Measurements from ENCODE around the gene DNAJB2. TPM values are rescaled to one million over a fixed set of nuclear protein-coding genes. Genes with fewer than 3 reads are reported as not detected.

The DNAJB2 gene
- total and polyA plus RNA-seq, 2 of the 8 experiments (the other 6 are each of a cell fraction or from before 2014, with no cell fraction given), result 21.0 to 26.3 TPM

GRCh38 chr2:219289537-219290361 is 10.6 kb downstream of the DNAJB2 start:
- Histone ChIP-seq H2BK12ac (ENCODE audit: low read depth, low read length) (no peak overlapping the region), H3K4me3 (ENCODE audit: extremely low read depth in 1 of 4, insufficient read depth in 2 of 4, low read depth in 3 of 4, low read length in 4 of 4) (no peak overlapping the region), H4K91ac (replicated peaks; ENCODE audit: insufficient read length, low read length) (no peak overlapping the region), H3K27me3 (replicated peaks in 1 of 4; ENCODE audit: control insufficient read depth in 3 of 4, extremely low read depth in 1 of 4, insufficient read depth in 3 of 4, low read length in 3 of 4) (peaks cover 0 to 8% (median 3%) of the 10 kb centered on the region in 4 experiments; a peak in 3 of 7 replicates), H3K23me2 (ENCODE audit: low read depth, low read length) (peaks cover 4% of the 10 kb centered on the region; the same call in 1 of the 2 replicates), H3K36me3 (ENCODE audit: control insufficient read depth in 2 of 4, insufficient read depth in 4 of 4, low read length in 3 of 4) (no peaks in the 10 kb centered on the region; a peak in 1 of 8 replicates), H4K20me1 (replicated peaks in 1 of 2; ENCODE audit: control insufficient read depth in 1 of 2, insufficient read depth in 2 of 2, low read length in 2 of 2) (peaks cover 0 to 2% of the 10 kb centered on the region in 2 experiments), H3K9me3 (ENCODE audit: insufficient read depth in 2 of 2, low read depth in 1 of 2, low read length in 1 of 2) (0 out of 4 replicates have a peak, but pooled peaks cover 0 to 5% of the 10 kb centered on the region in 2 experiments), H2AK5ac (ENCODE audit: low read depth, low read length) (no peak overlapping the region), H3K4me2 (ENCODE audit: insufficient read depth in 1 of 2, low read depth in 2 of 2, low read length in 2 of 2) (no peak overlapping the region), H4K8ac (ENCODE audit: extremely low read depth, insufficient read depth, low read length) (peak overlapping the region; percentile 37; the same call in 1 of the 2 replicates), H2BK120ac (replicated peaks; ENCODE audit: low read depth, low read length) (no peak overlapping the region), H3K23ac (ENCODE audit: insufficient read length) (no peak overlapping the region), H3K27ac (ENCODE audit: low read depth, low read length) (no peak overlapping the region), H3K4ac (replicated peaks; ENCODE audit: insufficient read length, low read depth, low read length) (no peak overlapping the region), H3K18ac (ENCODE audit: extremely low read depth, low read length) (no peak overlapping the region), H2BK5ac (ENCODE audit: low read depth, low read length) (no peak overlapping the region), H4K5ac (ENCODE audit: insufficient read length, low read depth, low read length) (no peak overlapping the region), H3K56ac (replicated peaks; ENCODE audit: insufficient read length, low read depth, low read length) (no peak overlapping the region), H3K14ac (ENCODE audit: insufficient read length) (no peak overlapping the region), H2BK20ac (ENCODE audit: low read length) (no peak overlapping the region), H3K79me1 (ENCODE audit: low read depth, low read length) (no peaks in the 10 kb centered on the region), H3K4me1 (replicated peaks in 1 of 4; ENCODE audit: control insufficient read depth in 3 of 4, insufficient read depth in 4 of 4, low read length in 3 of 4) (peaks cover 0 to 12% (median 7%) of the 10 kb centered on the region in 4 experiments; a peak in 6 of 7 replicates), H3K9ac (replicated peaks in 1 of 4; ENCODE audit: extremely low read depth in 1 of 4, low read depth in 3 of 4, low read length in 3 of 4) (no peak overlapping the region), H2AFZ (ENCODE audit: low read length) (no peak overlapping the region), H2BK15ac (ENCODE audit: low read length) (no peak overlapping the region), H3K79me2 (ENCODE audit: control insufficient read depth in 1 of 2, insufficient read depth in 2 of 2, low read length in 2 of 2) (no peaks in the 10 kb centered on the region)
- ChIA-PET CTCF (ENCODE audit: partially characterized antibody) (interaction anchor here (0.9 to 9.0 kb wide), 9 partner anchors 8 to 251 kb away, joined by 3 to 220 read pairs (median 4); partner anchors contain the start of genes DNAJB2, GLB1L, PTPRN and STK16), POLR2A (ENCODE audit: partially characterized antibody) (interaction anchor here (0.9 to 2.3 kb wide), 4 partner anchors 12 to 45 kb away, joined by 3 to 13 read pairs (median 3); partner anchors contain the start of gene TUBA4B)
- DNase-seq (ENCODE audit: low read depth in 1 of 2, low spot score in 2 of 2) (no peak), FAIRE-seq (no peak)
- WGBS, 2 experiments (ENCODE audit: extremely low coverage in 1 of 2, insufficient coverage in 1 of 2, insufficient read length in 1 of 2, insufficient replicate concordance in 2 of 2, low coverage in 1 of 2, low lambda C conversion rate in 2 of 2, missing lambda C conversion rate in 1 of 2), result 94% methylated on average over 16 of the region's 16 CpGs; no CpG with 5 or more reads in 1 of the 2 experiments
- TF ChIP-seq NANOG (IDR thresholded peaks at IDR 0.05; ENCODE audit: insufficient read depth, low read depth, low read length, poor library complexity, severe bottlenecking) (no peak), POLR2AphosphoS5 (IDR thresholded peaks at IDR 0.05; ENCODE audit: low read depth, low read length) (no peak), ATF3 (IDR thresholded peaks at IDR 0.05; ENCODE audit: insufficient read depth, low read depth, low read length) (no peak), ZNF274 (IDR thresholded peaks at IDR 0.05; ENCODE audit: borderline replicate concordance, extremely low read depth, low read length) (no peak), SIN3A (conservative IDR thresholded peaks at IDR 0.05 in 1 of 2, IDR thresholded peaks at IDR 0.05 in 1 of 2; ENCODE audit: low read depth in 1 of 2, low read length in 2 of 2) (no peak), CBX8 (IDR thresholded peaks at IDR 0.05; ENCODE audit: borderline replicate concordance, low read depth, low read length) (no peak), KDM4A (IDR thresholded peaks at IDR 0.05; ENCODE audit: low read depth, low read length, severe bottlenecking) (no peak), TAF7 (optimal IDR thresholded peaks at IDR 0.05; ENCODE audit: borderline replicate concordance, low read depth, low read length) (no peak), RAD21 (IDR thresholded peaks at IDR 0.05 in 1 of 2, conservative IDR thresholded peaks at IDR 0.05 in 1 of 2; ENCODE audit: low read depth in 2 of 2, low read length in 2 of 2) (no peak), CHD2 (IDR thresholded peaks at IDR 0.05; ENCODE audit: low read length) (no peak)

All from H1 (cell line).